Nephron (organoid): ENCODE measurements around the gene MTREX.

ENCODE experiments used
- H3K27ac Mint-ChIP-seq, 3 experiments: 2 replicates each; pipeline ENCODE4 v1.8.0; 2020; ENCODE audit warnings: mixed read lengths in 3 of 3, mild to moderate bottlenecking in 2 of 3, moderate library complexity in 1 of 3
- H3K27me3 Mint-ChIP-seq: 2 replicates; pipeline ENCODE4 v1.8.0; 2021; ENCODE audit warnings: low read depth, mild to moderate bottlenecking, moderate library complexity, mixed read lengths
- H3K36me3 Mint-ChIP-seq: 2 replicates; pipeline ENCODE4 v1.8.0; 2020; ENCODE audit warnings: low read depth, mixed read lengths
- H3K4me1 Mint-ChIP-seq: 2 replicates; pipeline ENCODE4 v1.8.0; 2020; ENCODE audit warnings: mixed read lengths
- H3K4me3 Mint-ChIP-seq, 3 experiments: 2 replicates each; pipeline ENCODE4 v1.8.0; 2020; ENCODE audit warnings: mild to moderate bottlenecking in 3 of 3, mixed read lengths in 3 of 3, moderate library complexity in 2 of 3
- H3K9me3 Mint-ChIP-seq: 2 replicates; pipeline ENCODE4 v1.8.0; 2020; ENCODE audit warnings: mixed read lengths
- TF ChIP-seq, protein P1 (sequence below), 3 experiments: fragments of 200-600 bp; sonication (generic); IDR thresholded peaks; one replicate each; pipeline ENCODE4 v1.5.0; 2021; ENCODE audit warnings: antibody characterized with exemption in 3 of 3; ENCODE audit not compliant: unreplicated experiment in 3 of 3

MTREX gene

DNA sequence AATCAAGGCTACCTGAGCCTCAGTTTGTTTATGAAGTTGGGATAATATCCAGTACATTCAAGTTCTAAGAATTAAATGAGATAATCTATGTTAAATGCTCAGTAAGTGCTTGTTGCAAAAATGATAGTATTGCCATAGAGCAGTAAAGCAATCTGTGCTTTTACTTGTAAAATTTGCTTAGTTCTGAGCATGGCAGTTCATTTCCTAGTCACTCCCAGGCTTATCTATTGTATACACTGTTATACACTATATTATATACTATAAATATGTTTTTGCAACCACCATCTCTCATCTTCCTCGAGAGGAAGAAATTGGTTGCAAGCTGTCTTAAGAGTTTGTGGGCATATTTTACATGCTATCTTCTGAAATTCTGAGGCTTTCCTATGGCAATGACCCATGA, 63.4 kb downstream of the MTREX start:
- Mint-ChIP-seq H3K9me3 (peaks cover 22% of the 10 kb centered on the region), H3K27me3 (no peaks in the 10 kb centered on the region), H3K4me1 (peaks cover 9% of the 10 kb centered on the region), H3K4me3 (no peak overlapping the region), H3K36me3 (peaks cover 83% of the 10 kb centered on the region), H3K27ac (peak overlapping the region; percentile 95 to 97 (median 96))
- TF ChIP-seq, protein P1, sequence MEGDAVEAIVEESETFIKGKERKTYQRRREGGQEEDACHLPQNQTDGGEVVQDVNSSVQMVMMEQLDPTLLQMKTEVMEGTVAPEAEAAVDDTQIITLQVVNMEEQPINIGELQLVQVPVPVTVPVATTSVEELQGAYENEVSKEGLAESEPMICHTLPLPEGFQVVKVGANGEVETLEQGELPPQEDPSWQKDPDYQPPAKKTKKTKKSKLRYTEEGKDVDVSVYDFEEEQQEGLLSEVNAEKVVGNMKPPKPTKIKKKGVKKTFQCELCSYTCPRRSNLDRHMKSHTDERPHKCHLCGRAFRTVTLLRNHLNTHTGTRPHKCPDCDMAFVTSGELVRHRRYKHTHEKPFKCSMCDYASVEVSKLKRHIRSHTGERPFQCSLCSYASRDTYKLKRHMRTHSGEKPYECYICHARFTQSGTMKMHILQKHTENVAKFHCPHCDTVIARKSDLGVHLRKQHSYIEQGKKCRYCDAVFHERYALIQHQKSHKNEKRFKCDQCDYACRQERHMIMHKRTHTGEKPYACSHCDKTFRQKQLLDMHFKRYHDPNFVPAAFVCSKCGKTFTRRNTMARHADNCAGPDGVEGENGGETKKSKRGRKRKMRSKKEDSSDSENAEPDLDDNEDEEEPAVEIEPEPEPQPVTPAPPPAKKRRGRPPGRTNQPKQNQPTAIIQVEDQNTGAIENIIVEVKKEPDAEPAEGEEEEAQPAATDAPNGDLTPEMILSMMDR (IDR thresholded peaks at IDR 0.05; ENCODE audit: unreplicated experiment in 3 of 3): no peak

DNA sequence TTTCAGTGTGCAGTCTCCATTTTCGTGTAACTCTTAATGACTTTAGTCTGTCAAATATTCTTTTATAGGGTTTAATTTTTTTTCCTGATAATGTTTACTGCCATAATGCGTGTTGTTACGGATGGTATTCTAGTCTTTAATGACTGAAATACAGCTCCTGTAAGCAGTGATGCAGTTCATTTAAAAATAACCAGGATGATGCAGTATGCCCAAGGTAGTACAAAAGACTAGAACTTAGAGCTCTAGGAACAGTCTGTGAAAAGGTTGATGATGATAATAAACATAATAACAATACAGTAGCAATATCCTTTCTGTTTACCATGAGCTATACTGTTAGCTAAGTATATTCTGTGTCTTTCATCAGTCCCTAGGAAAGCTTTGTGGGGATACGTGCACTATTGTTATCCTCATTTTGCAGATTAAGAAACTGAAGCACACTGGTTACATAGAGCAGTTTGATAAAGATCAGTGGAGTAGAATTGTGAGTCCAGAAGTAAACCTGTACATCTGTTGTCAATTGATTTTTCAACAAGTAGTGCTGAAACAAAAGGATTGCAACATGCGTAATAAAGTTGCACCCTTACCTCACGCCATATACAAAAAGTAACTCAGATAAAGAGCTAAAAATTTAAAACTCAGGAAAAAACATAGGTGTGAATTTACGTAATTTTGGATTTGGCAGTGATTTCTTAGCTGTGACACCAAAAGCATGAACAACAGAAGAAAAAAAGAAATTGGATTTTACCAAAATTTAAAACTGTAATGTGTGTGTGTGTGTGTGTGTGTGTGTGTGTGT, 64.5 kb downstream of the MTREX start:
- Mint-ChIP-seq H3K4me3 (no peak overlapping the region), H3K27ac (peak overlapping the region in 2 of 3 experiments; percentile 11 to 70), H3K27me3 (no peaks in the 10 kb centered on the region), H3K4me1 (peaks cover 9% of the 10 kb centered on the region), H3K9me3 (peaks cover 22% of the 10 kb centered on the region), H3K36me3 (peaks cover 76% of the 10 kb centered on the region)
- TF ChIP-seq, protein P1 (IDR thresholded peaks at IDR 0.05; ENCODE audit: unreplicated experiment in 3 of 3): no peak

DNA sequence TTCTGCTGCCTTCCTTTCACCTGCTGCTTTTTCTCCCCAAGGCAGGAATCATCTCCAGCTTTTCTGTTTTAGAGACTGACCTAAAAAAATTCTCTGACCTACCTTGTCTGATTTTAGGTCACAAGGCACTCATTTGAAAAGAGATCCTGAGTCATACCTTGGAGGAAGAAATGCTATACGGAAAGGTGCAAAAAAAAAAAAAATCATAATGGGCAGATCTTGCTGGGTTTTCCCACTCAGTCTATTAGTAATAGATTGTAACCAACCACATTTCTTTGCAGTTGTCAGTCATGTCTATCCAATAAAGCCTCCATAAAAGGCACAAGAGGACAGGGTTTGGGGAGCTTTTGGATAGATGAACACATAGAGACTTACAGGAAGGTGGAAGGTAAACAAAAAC, 70.0 kb downstream of the MTREX start:
- Mint-ChIP-seq H3K27ac (no peak overlapping the region), H3K4me1 (no peaks in the 10 kb centered on the region), H3K27me3 (no peaks in the 10 kb centered on the region), H3K36me3 (peaks cover 76% of the 10 kb centered on the region), H3K9me3 (peaks cover 9% of the 10 kb centered on the region), H3K4me3 (no peak overlapping the region)
- TF ChIP-seq, protein P1 (IDR thresholded peaks at IDR 0.05; ENCODE audit: unreplicated experiment in 3 of 3): no peak

- H3K4me1 Mint-ChIP-seq: no peaks in the 10 kb centered on the region
- H3K9me3 Mint-ChIP-seq: peaks cover 12% of the 10 kb centered on the region
These were observed 75.5 kb downstream of the MTREX start for GRCh38 chr5:55383254-55383653.

DNA sequence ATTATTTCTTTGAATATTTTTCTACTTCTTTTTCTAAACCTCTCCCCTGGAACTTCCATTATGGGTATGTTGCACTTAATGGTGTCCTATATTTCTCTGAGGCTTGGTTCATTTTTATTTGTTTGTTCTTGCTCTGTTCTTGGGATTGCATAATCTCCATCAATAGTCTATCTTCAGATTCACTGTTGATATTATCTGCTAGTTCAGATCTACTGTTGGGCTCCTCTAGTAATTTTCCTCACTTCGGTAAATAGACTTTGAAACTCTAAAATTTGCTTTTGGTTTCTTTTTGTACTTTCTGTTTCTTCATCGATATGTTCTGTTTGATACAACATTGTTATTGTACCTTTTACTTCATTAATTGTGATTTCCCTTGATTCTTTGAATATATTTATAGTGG, 76.3 kb downstream of the MTREX start:
- H3K9me3 Mint-ChIP-seq: peaks cover 12% of the 10 kb centered on the region
- no peak overlapping the region for H3K27ac Mint-ChIP-seq
- H3K27me3 Mint-ChIP-seq: no peaks in the 10 kb centered on the region
- no peak overlapping the region for H3K4me3 Mint-ChIP-seq
- TF ChIP-seq, protein P1 (IDR thresholded peaks at IDR 0.05; ENCODE audit: unreplicated experiment in 3 of 3): no peak
- H3K36me3 Mint-ChIP-seq: peaks cover 72% of the 10 kb centered on the region
- no peaks in the 10 kb centered on the region for H3K4me1 Mint-ChIP-seq

More at GRCh38 chr5:55383254-55383653, 75.5 kb downstream of the MTREX start:
- Mint-ChIP-seq H3K27ac (no peak overlapping the region), H3K27me3 (no peaks in the 10 kb centered on the region), H3K4me3 (no peak overlapping the region), H3K36me3 (peaks cover 76% of the 10 kb centered on the region)
- TF ChIP-seq, protein P1 (IDR thresholded peaks at IDR 0.05; ENCODE audit: unreplicated experiment in 3 of 3): no peak

DNA sequence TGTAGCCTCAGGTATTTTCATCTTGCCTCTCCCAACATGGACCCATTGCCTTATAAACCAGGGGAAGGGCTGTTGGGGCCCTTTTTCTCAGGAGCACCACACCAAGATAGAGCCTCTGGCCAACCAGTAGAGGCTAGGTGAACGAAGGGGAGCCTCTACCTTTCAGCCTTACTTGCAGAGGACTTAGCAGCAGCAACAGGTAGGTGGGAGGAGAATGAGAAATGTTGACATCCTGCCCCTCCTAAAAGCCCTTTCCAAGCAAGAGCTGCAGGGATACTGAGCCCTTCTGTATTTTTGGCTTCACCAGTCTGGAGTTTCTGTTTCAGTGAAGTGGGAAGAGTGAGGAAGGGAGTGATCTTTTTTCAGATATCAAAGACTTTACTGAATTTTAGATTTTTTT, 77.4 kb downstream of the MTREX start:
- Mint-ChIP-seq H3K27ac (no peak overlapping the region), H3K36me3 (peaks cover 75% of the 10 kb centered on the region), H3K4me1 (no peaks in the 10 kb centered on the region), H3K4me3 (no peak overlapping the region), H3K27me3 (no peaks in the 10 kb centered on the region), H3K9me3 (peaks cover 12% of the 10 kb centered on the region)
- TF ChIP-seq, protein P1 (IDR thresholded peaks at IDR 0.05; ENCODE audit: unreplicated experiment in 3 of 3): no peak
